HEK293 (cell line): ENCODE measurements around the gene TMEM135.

Experiments
- CTCF ChIA-PET: fragments of 350-600 bp; formaldehyde crosslinking; extraction: SDS; loops from one replicate; lab custom pipeline; 2021; ENCODE audit warnings: antibody characterized with exemption; lab: Yijun Ruan, JAX
- POLR2A ChIA-PET: fragments of 300-600 bp; formaldehyde crosslinking; extraction: SDS; loops from one replicate; lab custom pipeline; 2020; ENCODE audit warnings: antibody characterized with exemption, inconsistent platforms; lab: Yijun Ruan, JAX
- H3K27ac ChIP-seq: fragments of 200-500 bp; sonication (Bioruptor generic); 2 replicates; pipeline ENCODE4 v1.5.1; 2014; ENCODE audit warnings: low read depth, low read length, control low read depth, inconsistent platforms; ENCODE audit errors: extremely low read depth
- H3K36me3 ChIP-seq, 2 experiments: fragments of 200-500 bp in 1 of 2; sonication (Bioruptor generic) in 1 of 2; 1 replicate in 1 of 2; 2 replicates in 1 of 2; pipeline ENCODE4 v1.5.1; 2014 to 2017; ENCODE audit warnings: inconsistent platforms in 2 of 2, low read length in 2 of 2; ENCODE audit not compliant: control insufficient read depth in 2 of 2, insufficient read depth in 1 of 2
- H3K4me1 ChIP-seq: fragments of 200-500 bp; sonication (Bioruptor generic); 2 replicates; pipeline ENCODE4 v1.5.1; 2014; ENCODE audit warnings: mild to moderate bottlenecking, low read length, inconsistent platforms; ENCODE audit not compliant: control insufficient read depth, insufficient read depth
- H3K4me3 ChIP-seq: 2 replicates; pipeline ENCODE4 v1.5.1; 2011; ENCODE audit warnings: low read depth, mild to moderate bottlenecking, control low read depth, low read length, moderate library complexity
- H3K9me3 ChIP-seq: fragments of 200-500 bp; sonication (Bioruptor generic); 2 replicates; pipeline ENCODE4 v1.5.1; 2014; ENCODE audit warnings: low read depth, low read length, inconsistent platforms; ENCODE audit not compliant: control insufficient read depth, insufficient read depth
- KLF16 ChIP-seq: fragments of 450-650 bp; formaldehyde crosslinking; IDR thresholded peaks from 2 replicates; pipeline ENCODE4 v1.5.1; 2017; ENCODE audit warnings: missing biosample characterization, missing genetic modification characterization
- KLF8 ChIP-seq: fragments of 450-650 bp; formaldehyde crosslinking; IDR thresholded peaks from 2 replicates; pipeline ENCODE4 v1.5.1; 2016; ENCODE audit warnings: missing biosample characterization, missing genetic modification characterization
- PRDM1 ChIP-seq: fragments of 450-650 bp; formaldehyde crosslinking; IDR thresholded peaks from 2 replicates; pipeline ENCODE4; 2016; ENCODE audit warnings: missing biosample characterization, missing genetic modification characterization
- SP7 ChIP-seq: fragments of 450-650 bp; formaldehyde crosslinking; IDR thresholded peaks from 2 replicates; pipeline ENCODE4 v1.5.1; 2016; ENCODE audit warnings: missing biosample characterization, missing genetic modification characterization
- ZBTB17 ChIP-seq: fragments of 450-650 bp; formaldehyde crosslinking; IDR thresholded peaks from 2 replicates; pipeline ENCODE4 v1.5.1; 2016; ENCODE audit warnings: missing biosample characterization, missing genetic modification characterization
- ZFHX2 ChIP-seq: fragments of 450-650 bp; formaldehyde crosslinking; conservative IDR thresholded peaks from 2 replicates; pipeline ENCODE4 v1.5.1; 2016; ENCODE audit warnings: missing biosample characterization, missing genetic modification characterization
- ZNF10 ChIP-seq: fragments of 450-650 bp; formaldehyde crosslinking; IDR thresholded peaks from 2 replicates; pipeline ENCODE4 v1.5.1; 2017; ENCODE audit warnings: missing biosample characterization, missing genetic modification characterization
- ZNF16 ChIP-seq: fragments of 450-650 bp; formaldehyde crosslinking; IDR thresholded peaks from 2 replicates; pipeline ENCODE4 v1.5.1; 2016; ENCODE audit warnings: low read depth, missing biosample characterization, missing genetic modification characterization
- ZNF311 ChIP-seq: fragments of 450-650 bp; formaldehyde crosslinking; IDR thresholded peaks from 2 replicates; pipeline ENCODE4 v1.5.1; 2017; ENCODE audit warnings: missing biosample characterization, missing genetic modification characterization, borderline replicate concordance
- ZNF335 ChIP-seq: fragments of 450-650 bp; formaldehyde crosslinking; conservative IDR thresholded peaks from 2 replicates; pipeline ENCODE4 v1.5.1; 2016; ENCODE audit warnings: missing biosample characterization, missing genetic modification characterization
- ZNF416 ChIP-seq: fragments of 450-650 bp; formaldehyde crosslinking; IDR thresholded peaks from 2 replicates; pipeline ENCODE4 v1.5.1; 2016; ENCODE audit warnings: missing biosample characterization, missing genetic modification characterization
- ZNF423 ChIP-seq: fragments of 450-650 bp; formaldehyde crosslinking; IDR thresholded peaks from 2 replicates; pipeline ENCODE4 v1.5.1; 2016; ENCODE audit warnings: missing biosample characterization, missing genetic modification characterization
- ZNF561 ChIP-seq: fragments of 450-650 bp; IDR thresholded peaks from 2 replicates; pipeline ENCODE4 v1.5.1; 2018; ENCODE audit warnings: missing biosample characterization, missing genetic modification characterization, borderline replicate concordance
- ZNF664 ChIP-seq: fragments of 450-650 bp; formaldehyde crosslinking; IDR thresholded peaks from 2 replicates; pipeline ENCODE4 v1.5.1; 2016; ENCODE audit warnings: missing biosample characterization, missing genetic modification characterization
- ZNF792 ChIP-seq: fragments of 450-650 bp; formaldehyde crosslinking; IDR thresholded peaks from 2 replicates; pipeline ENCODE4 v1.5.1; 2016; ENCODE audit warnings: missing biosample characterization, missing genetic modification characterization
- TF ChIP-seq, protein P1 (sequence below): fragments of 450-650 bp; formaldehyde crosslinking; IDR thresholded peaks from 2 replicates; pipeline ENCODE4 v1.5.1; 2016; ENCODE audit warnings: missing biosample characterization, missing genetic modification characterization
- TF ChIP-seq, protein P2 (sequence below): fragments of 450-650 bp; formaldehyde crosslinking; IDR thresholded peaks from 2 replicates; pipeline ENCODE4 v1.5.1; 2016; ENCODE audit warnings: missing biosample characterization, missing genetic modification characterization
- TF ChIP-seq, protein P3 (sequence below): fragments of 450-650 bp; formaldehyde crosslinking; IDR thresholded peaks from 2 replicates; pipeline ENCODE4 v1.5.1; 2017; ENCODE audit warnings: missing biosample characterization, missing genetic modification characterization
- TF ChIP-seq, protein P4 (sequence below): fragments of 450-650 bp; formaldehyde crosslinking; IDR thresholded peaks from 2 replicates; pipeline ENCODE4 v1.5.1; 2017; ENCODE audit warnings: missing biosample characterization, missing genetic modification characterization

Gene TMEM135

DNA sequence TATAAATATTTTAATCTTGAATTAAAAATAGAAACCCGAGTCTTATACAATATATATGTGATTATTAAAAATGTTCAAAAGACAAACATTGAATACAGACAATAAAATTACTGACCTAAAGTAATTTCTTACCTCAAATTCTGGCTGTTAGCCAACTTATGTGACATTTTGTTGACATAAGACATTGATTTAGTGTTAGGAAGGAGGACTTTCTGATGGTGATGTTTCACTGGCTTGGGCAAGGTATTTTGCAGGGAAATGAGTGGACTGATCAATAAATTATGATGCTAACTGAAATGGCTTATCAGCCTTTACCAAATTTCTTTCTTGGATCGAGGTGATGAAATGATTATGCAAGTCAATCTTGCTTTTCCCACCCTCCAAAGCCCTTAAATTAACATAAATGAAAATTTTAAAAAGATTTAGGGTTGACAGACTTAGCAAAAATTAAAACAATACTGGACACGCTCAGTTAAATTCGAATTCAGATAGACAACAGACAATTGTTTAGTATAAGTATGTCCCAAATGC is 49.3 kb upstream of the TMEM135 start (continued):
- TF ChIP-seq ZNF311, result no peak
- no peak for TF ChIP-seq ZNF16 (tag by site-specific recombination)
- no peak for TF ChIP-seq ZNF664 (tag by site-specific recombination)
- TF ChIP-seq ZNF792 (tag by site-specific recombination), result no peak
- 0 out of 2 replicates have a peak, but pooled peaks have one; percentile 20 for TF ChIP-seq SP7 (tag by site-specific recombination)
- TF ChIP-seq ZFHX2, result no peak
- TF ChIP-seq KLF16, result no peak
- TF ChIP-seq, protein P1, sequence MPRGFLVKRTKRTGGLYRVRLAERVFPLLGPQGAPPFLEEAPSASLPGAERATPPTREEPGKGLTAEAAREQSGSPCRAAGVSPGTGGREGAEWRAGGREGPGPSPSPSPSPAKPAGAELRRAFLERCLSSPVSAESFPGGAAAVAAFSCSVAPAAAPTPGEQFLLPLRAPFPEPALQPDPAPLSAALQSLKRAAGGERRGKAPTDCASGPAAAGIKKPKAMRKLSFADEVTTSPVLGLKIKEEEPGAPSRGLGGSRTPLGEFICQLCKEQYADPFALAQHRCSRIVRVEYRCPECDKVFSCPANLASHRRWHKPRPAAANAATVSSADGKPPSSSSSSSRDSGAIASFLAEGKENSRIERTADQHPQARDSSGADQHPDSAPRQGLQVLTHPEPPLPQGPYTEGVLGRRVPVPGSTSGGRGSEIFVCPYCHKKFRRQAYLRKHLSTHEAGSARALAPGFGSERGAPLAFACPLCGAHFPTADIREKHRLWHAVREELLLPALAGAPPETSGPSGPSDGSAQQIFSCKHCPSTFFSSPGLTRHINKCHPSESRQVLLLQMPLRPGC, result no peak
- no peak for TF ChIP-seq ZNF561 (tag by site-specific recombination)
- TF ChIP-seq, all 188 proteins: peak for 3

DNA sequence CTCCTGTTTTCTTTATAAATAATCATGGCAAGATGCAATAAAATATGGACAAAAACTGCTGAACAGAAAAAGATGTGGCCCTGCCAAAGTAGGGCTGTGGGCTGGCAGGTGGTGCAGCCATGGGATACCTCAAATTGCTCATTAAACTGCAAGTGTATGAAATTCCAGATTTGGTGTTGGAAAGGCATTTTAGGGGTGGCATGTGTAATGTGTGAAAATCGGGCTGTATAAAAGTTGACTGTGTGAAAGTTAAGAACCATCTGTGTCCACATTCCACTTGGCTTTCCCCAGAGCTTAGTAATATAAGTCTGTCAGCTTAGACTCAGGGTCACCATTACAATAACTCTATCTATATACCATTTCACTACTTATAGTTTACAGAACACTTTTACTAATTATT is 47.7 kb upstream of the TMEM135 start:
- Histone ChIP-seq H3K9me3 (no peaks in the 10 kb centered on the region), H3K36me3 (no peaks in the 10 kb centered on the region), H3K4me1 (peaks cover 7% of the 10 kb centered on the region), H3K27ac (no peak overlapping the region), H3K4me3 (no peak overlapping the region)
- POLR2A ChIA-PET, result no interaction called here
- CTCF ChIA-PET, result no interaction called here
- 0 out of 2 replicates have a peak, but pooled peaks have one; percentile 1 for TF ChIP-seq ZNF335 (tag by site-specific recombination)
- TF ChIP-seq ZNF423, result no peak
- TF ChIP-seq PRDM1 (tag by site-specific recombination), result peak; percentile 22

DNA sequence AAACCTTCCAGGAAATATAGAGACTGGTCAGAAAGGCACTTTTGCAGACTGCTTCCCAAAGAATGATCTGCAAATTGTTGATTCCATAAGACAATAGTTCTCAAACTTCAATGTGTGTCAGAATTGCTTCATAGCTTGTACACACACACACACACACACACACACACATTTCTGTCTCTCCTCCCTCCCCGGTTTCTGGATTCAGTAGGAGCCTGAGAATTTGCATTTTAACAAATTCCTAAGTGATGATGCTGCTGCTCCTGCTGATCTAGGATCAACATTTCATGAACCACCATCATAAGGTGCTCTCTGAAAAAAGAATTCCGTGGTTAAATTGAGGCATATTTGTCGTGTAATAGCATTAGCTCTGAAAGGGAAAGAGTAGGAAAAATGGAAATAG is 47.2 kb upstream of the TMEM135 start:
- Histone ChIP-seq H3K4me1 (peaks cover 7% of the 10 kb centered on the region), H3K27ac (no peak overlapping the region), H3K9me3 (no peaks in the 10 kb centered on the region), H3K4me3 (no peak overlapping the region)
- POLR2A ChIA-PET, result no interaction called here
- CTCF ChIA-PET, result interaction anchor here (0.7 kb wide), 2 partner anchors 10 to 261 kb away, joined by 3 read pairs; no protein-coding TSS in a partner anchor
- TF ChIP-seq, protein P2, sequence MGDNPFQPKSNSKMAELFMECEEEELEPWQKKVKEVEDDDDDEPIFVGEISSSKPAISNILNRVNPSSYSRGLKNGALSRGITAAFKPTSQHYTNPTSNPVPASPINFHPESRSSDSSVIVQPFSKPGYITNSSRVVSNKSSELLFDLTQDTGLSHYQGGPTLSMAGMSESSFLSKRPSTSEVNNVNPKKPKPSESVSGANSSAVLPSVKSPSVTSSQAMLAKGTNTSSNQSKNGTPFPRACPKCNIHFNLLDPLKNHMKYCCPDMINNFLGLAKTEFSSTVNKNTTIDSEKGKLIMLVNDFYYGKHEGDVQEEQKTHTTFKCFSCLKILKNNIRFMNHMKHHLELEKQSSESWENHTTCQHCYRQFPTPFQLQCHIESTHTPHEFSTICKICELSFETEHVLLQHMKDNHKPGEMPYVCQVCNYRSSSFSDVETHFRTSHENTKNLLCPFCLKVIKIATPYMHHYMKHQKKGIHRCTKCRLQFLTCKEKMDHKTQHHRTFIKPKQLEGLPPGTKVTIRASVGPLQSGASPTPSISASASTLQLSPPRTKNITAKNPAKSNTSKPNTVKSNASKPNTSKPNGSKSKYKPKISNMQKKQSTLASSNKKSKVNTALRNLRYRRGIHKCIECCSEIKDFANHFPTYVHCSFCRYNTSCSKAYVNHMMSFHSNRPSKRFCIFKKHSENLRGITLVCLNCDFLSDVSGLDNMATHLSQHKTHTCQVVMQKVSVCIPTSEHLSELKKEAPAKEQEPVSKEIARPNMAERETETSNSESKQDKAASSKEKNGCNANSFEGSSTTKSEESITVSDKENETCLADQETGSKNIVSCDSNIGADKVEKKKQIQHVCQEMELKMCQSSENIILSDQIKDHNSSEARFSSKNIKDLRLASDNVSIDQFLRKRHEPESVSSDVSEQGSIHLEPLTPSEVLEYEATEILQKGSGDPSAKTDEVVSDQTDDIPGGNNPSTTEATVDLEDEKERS, result no peak
- TF ChIP-seq ZNF416 (tag by site-specific recombination) (no peak), ZNF10 (tag by site-specific recombination) (0 out of 2 replicates have a peak, but pooled peaks have one; percentile 52), KLF8 (tag by site-specific recombination) (0 out of 2 replicates have a peak, but pooled peaks have one; percentile 21), ZNF16 (tag by site-specific recombination) (no peak), ZBTB17 (tag by site-specific recombination) (peak; percentile 51; the same call in 1 of the 2 replicates)
- TF ChIP-seq, protein P3, sequence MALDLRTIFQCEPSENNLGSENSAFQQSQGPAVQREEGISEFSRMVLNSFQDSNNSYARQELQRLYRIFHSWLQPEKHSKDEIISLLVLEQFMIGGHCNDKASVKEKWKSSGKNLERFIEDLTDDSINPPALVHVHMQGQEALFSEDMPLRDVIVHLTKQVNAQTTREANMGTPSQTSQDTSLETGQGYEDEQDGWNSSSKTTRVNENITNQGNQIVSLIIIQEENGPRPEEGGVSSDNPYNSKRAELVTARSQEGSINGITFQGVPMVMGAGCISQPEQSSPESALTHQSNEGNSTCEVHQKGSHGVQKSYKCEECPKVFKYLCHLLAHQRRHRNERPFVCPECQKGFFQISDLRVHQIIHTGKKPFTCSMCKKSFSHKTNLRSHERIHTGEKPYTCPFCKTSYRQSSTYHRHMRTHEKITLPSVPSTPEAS (tag by site-specific recombination), result peak; percentile 64
- TF ChIP-seq, protein P4, sequence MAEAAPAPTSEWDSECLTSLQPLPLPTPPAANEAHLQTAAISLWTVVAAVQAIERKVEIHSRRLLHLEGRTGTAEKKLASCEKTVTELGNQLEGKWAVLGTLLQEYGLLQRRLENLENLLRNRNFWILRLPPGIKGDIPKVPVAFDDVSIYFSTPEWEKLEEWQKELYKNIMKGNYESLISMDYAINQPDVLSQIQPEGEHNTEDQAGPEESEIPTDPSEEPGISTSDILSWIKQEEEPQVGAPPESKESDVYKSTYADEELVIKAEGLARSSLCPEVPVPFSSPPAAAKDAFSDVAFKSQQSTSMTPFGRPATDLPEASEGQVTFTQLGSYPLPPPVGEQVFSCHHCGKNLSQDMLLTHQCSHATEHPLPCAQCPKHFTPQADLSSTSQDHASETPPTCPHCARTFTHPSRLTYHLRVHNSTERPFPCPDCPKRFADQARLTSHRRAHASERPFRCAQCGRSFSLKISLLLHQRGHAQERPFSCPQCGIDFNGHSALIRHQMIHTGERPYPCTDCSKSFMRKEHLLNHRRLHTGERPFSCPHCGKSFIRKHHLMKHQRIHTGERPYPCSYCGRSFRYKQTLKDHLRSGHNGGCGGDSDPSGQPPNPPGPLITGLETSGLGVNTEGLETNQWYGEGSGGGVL (tag by site-specific recombination), result peak; percentile 50; the same call in 1 of the 2 replicates
- TF ChIP-seq, all 188 proteins: peak for 5
- no peaks in the 10 kb centered on the region for H3K36me3 ChIP-seq
